GM12872 (cell line): ENCODE data around the gene SCN1B.

Experiments
- CTCF ChIP-seq: IDR thresholded peaks from 3 replicates; pipeline ENCODE4 v1.5.1; 2011; ENCODE audit warnings: low read depth, mild to moderate bottlenecking, low read length, moderate library complexity; ENCODE audit not compliant: insufficient read depth

SCN1B gene

GRCh38 chr19:35033067-35034004, 3.1 kb downstream of the SCN1B start:
- no peak for TF ChIP-seq CTCF

- TF ChIP-seq CTCF = no peak
Observed at GRCh38 chr19:35034005-35034502, 3.8 kb downstream of the SCN1B start.

- TF ChIP-seq CTCF = no peak
Observed at GRCh38 chr19:35034588-35035382, 4.5 kb downstream of the SCN1B start.

- no peak for TF ChIP-seq CTCF
Observed at GRCh38 chr19:35037716-35038622, 7.7 kb downstream of the SCN1B start.

GRCh38 chr19:35038623-35039512, 8.6 kb downstream of the SCN1B start:
- TF ChIP-seq CTCF = no peak
